H7 (cell line): ENCODE results near the gene DAZAP1. TPM values are rescaled to one million over a fixed set of nuclear protein-coding genes. Genes with fewer than 3 reads are reported as not detected.
A peak's percentile ranks its signal among the peaks of the same experiment; 100 is the strongest.

Source experiments
- DNase-seq: peaks from one replicate; pipeline ENCODE4 v3.0.0; 2012
- H3K27me3 ChIP-seq: 2 replicates; pipeline ENCODE4 v1.6.0; 2011; ENCODE audit warnings: mild to moderate bottlenecking, low read length; ENCODE audit not compliant: control insufficient read depth, insufficient read depth
- H3K36me3 ChIP-seq: replicated peaks from 2 replicates; pipeline ENCODE4 v1.5.1; 2011; ENCODE audit warnings: low read length; ENCODE audit not compliant: control insufficient read depth, insufficient read depth
- H3K4me3 ChIP-seq: 2 replicates; pipeline ENCODE4 v1.5.1; 2011; ENCODE audit warnings: low read depth, mild to moderate bottlenecking, control low read depth, low read length, moderate library complexity; ENCODE audit not compliant: insufficient read depth
- total RNA-seq: library from RNA; depleted of rRNA; stranded (reverse); fragments of >200 nt; shearing (Covaris generic); gene quantifications from 2 replicates; pipeline ENCODE4 v1.2.3, GENCODE V29; 2014

The DAZAP1 gene
- total RNA-seq, 1 experiment from 2014 or later: 196 TPM

DNA sequence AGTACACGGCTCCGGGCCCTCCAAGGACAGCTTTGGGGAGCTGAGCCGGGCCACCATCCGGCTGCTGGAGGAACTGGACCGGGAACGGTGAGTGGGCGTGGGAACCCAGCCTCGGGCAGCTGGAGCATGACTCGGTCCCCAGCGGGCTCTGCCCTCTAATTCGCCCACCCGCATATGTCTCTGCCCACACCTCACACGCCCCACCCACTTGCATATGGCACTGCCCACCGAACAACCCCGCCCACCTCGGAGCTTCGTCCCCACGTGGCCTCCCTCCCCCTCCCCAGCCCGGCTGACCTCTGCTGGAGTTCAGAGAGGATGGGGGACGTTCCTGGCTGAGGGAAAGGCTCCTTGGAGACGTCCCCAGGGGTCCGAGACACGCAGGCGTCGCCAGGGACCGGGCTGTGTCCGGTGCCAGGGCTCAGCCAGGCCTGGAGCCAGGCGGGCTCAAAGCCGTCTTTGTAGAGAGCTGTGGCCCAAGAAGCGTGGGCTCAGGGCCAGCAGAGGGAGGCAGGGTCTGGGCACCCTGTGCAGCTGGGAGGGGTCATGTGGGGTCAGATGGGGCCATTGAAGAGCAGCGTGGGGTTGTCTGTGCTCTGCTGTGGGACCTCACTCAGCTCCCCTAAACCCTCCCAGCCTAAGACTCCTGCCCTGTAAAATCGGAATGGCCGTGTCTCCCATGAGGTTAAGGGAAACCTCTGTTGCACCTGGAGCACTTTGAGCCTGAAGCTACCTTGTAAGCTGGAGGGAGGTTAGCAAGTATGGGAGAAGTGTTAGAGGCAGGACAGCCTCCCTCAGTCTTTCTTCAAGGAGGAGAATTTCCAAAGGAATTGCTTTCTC is 46.4 kb downstream of the DAZAP1 start:
- H3K27me3 ChIP-seq: peaks cover 72% of the 10 kb centered on the region
- peak; percentile 80 for DNase-seq

GRCh38 chr19:1455002-1455335 is 47.6 kb downstream of the DAZAP1 start:
- H3K27me3 ChIP-seq: peaks cover 61% of the 10 kb centered on the region
- peak overlapping the region; percentile 31 for H3K4me3 ChIP-seq

More for the DNA sequence above, 46.4 kb downstream of the DAZAP1 start:
- Histone ChIP-seq H3K4me3 (no peak overlapping the region), H3K36me3 (no peaks in the 10 kb centered on the region)

GRCh38 chr19:1455336-1456120 is 48.1 kb downstream of the DAZAP1 start:
- peak; percentile 99 for DNase-seq
- Histone ChIP-seq H3K27me3 (peaks cover 57% of the 10 kb centered on the region), H3K4me3 (peak overlapping the region; percentile 31), H3K36me3 (no peaks in the 10 kb centered on the region)

More at GRCh38 chr19:1455002-1455335, 47.6 kb downstream of the DAZAP1 start:
- H3K36me3 ChIP-seq: no peaks in the 10 kb centered on the region
- DNase-seq: no peak

DNA sequence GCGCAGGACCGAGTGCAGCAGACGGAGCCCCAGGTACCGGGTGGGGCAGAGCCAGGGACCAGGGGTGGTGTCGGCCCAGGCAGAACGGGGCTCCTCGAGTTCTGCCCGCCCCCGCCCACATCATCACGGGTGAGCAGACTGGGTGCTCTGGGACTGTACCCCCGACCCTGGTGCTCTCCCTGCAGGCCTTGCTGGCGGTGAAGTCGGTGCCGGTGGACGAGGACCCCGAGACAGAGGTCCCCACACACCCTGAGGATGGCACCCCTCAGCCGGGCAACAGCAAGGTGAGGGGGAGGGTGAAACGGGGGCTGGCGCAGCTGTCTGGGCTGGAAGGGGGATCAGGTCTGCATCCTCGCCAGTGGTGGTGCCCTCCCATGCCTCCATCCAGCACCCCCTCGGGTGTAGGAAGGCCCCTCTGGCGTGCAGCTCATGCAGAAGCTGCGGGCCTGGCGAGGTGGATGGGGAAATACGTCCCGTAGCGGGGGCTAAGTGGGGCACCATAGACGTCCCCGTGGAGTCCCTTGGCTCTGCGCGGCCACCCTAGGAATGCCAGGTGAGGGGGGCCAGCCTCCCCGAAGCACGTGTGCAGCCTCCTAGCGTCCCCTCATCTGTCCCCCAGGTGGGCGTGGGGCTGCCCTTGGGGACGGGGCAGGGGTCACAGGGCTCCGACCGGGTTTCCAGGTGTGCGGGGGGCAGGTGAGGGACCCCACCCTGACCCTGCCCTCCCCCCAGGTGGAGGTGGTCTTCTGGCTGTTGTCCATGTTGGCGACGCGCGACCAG is 48.9 kb downstream of the DAZAP1 start:
- H3K4me3 ChIP-seq: no peak overlapping the region
- no peak for DNase-seq
- H3K27me3 ChIP-seq: peaks cover 49% of the 10 kb centered on the region
- no peaks in the 10 kb centered on the region for H3K36me3 ChIP-seq

- Histone ChIP-seq H3K4me3 (no peak overlapping the region), H3K27me3 (peaks cover 43% of the 10 kb centered on the region), H3K36me3 (no peaks in the 10 kb centered on the region)
- peak; percentile 85 for DNase-seq
These were observed 49.8 kb downstream of the DAZAP1 start for GRCh38 chr19:1457031-1457739.

GRCh38 chr19:1457892-1458291 is 50.5 kb downstream of the DAZAP1 start:
- Histone ChIP-seq H3K36me3 (no peaks in the 10 kb centered on the region), H3K27me3 (peaks cover 36% of the 10 kb centered on the region), H3K4me3 (no peak overlapping the region)
- DNase-seq: no peak

DNA sequence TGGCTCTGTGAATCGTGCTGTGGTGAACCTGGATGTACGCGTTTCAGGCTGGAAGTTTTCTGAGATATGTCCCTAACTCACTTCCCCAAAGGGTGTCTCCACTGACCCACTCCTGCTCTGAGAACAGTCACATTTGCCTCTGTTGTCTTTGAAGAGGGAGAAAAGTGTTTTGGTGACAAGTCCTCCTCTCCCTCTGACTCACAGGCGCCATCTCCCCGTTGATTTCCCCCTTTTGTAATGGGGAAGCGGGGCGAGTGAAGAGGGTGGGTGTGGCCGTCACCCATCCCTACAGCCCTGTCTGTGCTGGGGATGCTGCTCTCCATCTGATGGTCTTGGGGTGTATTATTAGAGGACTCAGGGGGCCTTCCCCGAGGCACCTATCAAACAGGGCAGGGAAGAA is 52.1 kb downstream of the DAZAP1 start:
- peaks cover 23% of the 10 kb centered on the region for H3K27me3 ChIP-seq

DNA sequence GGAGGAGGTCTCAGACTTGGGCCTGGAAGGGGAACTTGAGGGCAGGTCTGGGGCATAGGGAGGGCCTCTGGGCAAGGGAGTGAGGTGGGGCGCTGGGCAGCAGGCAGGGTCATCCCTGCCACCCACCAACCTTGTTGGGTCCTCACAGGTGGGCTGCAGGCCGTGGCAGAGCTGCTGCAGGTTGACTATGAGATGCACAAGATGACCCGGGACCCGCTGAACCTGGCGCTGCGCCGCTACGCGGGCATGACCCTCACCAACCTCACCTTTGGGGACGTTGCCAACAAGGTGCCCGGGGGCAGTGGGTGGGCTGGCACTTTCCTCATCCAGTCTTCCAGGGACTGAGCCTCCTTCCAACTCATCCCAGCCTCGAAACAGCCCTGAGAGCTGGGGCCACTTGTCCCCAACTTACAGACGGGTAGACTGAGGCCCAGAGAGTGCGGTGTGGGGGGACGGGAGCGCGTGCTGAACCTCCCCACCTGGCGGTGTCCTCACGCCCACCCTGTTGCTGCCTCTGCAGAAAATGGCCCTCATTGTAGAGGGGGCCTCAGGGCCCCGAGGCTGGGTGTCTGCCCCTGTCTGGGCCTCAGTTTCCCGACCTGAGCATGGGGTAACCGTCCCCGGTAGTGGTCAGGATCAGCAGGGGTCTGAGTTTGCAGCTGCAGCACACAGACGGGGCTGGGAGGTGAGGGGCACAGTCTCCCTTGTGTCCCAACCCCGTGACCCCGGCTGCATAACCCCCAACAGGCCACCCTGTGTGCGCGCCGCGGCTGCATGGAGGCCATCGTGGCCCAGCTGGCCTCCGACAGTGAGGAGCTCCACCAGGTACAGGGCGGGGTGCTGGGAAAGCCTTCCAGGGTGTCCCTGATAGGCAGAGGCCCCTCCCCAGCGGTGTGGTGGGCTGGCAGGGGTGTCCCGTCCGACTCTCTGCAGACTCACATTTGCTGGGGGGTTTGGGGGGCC is 52.9 kb downstream of the DAZAP1 start:
- Histone ChIP-seq H3K27me3 (peaks cover 21% of the 10 kb centered on the region), H3K36me3 (no peaks in the 10 kb centered on the region), H3K4me3 (no peak overlapping the region)
- no peak for DNase-seq

More for the DNA sequence above, 52.1 kb downstream of the DAZAP1 start:
- Histone ChIP-seq H3K36me3 (no peaks in the 10 kb centered on the region), H3K4me3 (no peak overlapping the region)
- DNase-seq: no peak

- peaks cover 27% of the 10 kb centered on the region for H3K27me3 ChIP-seq
- H3K4me3 ChIP-seq: no peak overlapping the region
- no peak for DNase-seq
- H3K36me3 ChIP-seq: no peaks in the 10 kb centered on the region
These were observed 54.5 kb downstream of the DAZAP1 start for GRCh38 chr19:1461862-1462261.

DNA sequence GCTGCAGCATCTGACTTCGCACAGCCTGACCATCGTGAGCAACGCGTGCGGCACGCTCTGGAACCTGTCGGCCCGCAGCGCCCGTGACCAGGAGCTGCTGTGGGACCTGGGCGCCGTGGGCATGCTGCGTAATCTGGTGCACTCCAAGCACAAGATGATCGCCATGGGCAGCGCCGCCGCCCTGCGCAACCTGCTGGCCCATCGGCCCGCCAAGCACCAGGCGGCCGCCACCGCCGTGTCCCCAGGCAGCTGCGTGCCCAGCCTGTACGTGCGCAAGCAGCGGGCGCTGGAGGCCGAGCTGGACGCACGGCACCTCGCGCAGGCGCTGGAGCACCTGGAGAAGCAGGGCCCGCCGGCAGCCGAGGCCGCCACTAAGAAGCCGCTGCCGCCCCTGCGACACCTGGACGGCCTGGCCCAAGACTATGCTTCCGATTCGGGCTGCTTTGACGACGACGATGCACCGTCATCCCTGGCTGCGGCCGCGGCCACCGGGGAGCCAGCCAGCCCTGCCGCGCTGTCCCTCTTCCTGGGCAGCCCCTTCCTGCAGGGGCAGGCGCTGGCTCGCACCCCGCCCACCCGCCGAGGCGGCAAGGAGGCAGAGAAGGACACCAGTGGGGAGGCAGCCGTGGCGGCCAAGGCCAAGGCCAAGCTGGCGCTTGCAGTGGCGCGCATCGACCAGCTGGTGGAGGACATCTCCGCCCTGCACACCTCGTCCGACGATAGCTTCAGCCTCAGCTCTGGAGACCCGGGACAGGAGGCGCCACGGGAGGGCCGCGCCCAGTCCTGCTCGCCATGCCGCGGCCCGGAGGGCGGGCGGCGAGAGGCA is 58.0 kb downstream of the DAZAP1 start:
- no peak overlapping the region for H3K4me3 ChIP-seq
- peaks cover 53% of the 10 kb centered on the region for H3K27me3 ChIP-seq
- no peaks in the 10 kb centered on the region for H3K36me3 ChIP-seq
- peak; percentile 93 for DNase-seq

DNA sequence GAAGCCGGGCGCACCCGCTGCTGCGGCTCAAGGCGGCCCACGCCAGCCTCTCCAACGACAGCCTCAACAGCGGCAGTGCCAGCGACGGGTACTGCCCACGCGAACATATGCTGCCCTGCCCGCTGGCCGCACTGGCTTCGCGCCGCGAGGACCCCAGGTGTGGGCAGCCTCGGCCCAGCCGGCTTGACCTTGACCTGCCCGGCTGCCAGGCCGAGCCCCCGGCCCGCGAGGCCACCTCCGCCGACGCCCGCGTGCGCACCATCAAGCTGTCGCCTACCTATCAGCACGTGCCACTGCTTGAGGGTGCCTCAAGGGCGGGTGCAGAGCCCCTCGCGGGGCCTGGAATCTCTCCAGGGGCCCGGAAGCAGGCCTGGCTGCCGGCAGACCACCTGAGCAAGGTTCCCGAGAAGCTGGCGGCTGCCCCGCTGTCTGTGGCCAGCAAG is 58.7 kb downstream of the DAZAP1 start:
- Histone ChIP-seq H3K4me3 (no peak overlapping the region), H3K27me3 (peaks cover 60% of the 10 kb centered on the region), H3K36me3 (no peaks in the 10 kb centered on the region)
- DNase-seq: peak; percentile 78

DNA sequence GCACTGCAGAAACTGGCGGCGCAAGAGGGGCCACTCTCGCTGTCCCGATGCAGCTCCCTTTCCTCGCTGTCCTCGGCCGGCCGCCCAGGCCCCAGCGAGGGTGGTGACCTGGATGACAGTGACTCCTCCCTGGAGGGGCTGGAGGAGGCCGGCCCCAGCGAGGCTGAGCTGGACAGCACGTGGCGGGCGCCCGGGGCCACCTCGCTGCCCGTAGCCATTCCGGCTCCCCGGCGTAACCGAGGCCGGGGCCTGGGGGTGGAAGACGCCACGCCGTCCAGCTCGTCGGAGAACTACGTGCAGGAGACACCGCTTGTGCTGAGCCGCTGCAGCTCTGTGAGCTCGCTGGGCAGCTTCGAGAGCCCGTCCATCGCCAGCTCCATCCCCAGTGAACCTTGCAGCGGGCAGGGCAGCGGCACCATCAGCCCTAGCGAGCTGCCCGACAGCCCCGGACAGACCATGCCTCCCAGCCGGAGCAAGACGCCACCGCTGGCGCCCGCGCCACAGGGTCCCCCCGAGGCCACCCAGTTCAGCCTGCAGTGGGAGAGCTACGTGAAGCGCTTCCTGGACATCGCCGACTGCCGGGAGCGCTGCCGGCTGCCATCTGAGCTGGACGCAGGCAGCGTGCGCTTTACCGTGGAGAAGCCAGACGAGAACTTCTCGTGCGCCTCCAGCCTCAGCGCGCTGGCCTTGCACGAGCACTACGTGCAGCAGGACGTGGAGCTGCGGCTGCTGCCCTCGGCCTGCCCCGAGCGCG is 59.3 kb downstream of the DAZAP1 start:
- peak overlapping the region; percentile 12; the same call in 1 of the 2 replicates for H3K4me3 ChIP-seq
- H3K27me3 ChIP-seq: peaks cover 66% of the 10 kb centered on the region
- DNase-seq: peak; percentile 83
- H3K36me3 ChIP-seq: no peaks in the 10 kb centered on the region
